ENCODE results near the gene MEFV. TPM values are rescaled to one million over a fixed set of nuclear protein-coding genes. Genes with fewer than 3 reads are reported as not detected.

The MEFV gene
- polyA plus RNA-seq, 1 experiment, result not detected

DNA sequence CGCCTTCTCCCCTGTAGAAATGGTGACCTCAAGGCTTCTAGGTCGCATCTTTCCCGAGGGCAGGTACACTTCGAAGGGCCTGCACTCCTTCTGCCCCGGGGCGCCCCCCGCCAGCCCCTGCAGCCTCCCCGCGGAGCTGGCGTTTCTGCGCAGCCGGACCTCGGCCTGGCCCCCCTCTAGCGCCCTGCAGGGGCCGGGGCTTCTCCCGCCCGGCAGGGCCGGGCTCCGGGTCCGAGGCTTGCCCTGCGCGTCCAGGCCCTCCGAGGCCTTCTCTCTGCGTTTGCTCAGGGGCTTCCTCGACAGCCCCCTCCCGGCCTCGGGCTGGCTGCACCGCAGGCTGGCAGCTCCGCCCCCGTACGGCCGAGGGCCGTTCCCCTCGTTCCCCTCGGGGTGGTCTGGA lies 2.1 kb downstream of the MEFV start:
- ChIA-PET CTCF (interaction anchor here (0.6 to 1.5 kb wide), 3 partner anchors 9 to 18 kb away, joined by 3 to 4 read pairs (median 3); no protein-coding TSS in a partner anchor), POLR2A (no interaction called here)
- no peaks in the 10 kb centered on the region for H3K36me3 ChIP-seq (ENCODE audit: control insufficient read depth, insufficient read depth, low read length)
- DNase-seq (ENCODE audit: low read depth), result no peak
- H3K27me3 ChIP-seq (ENCODE audit: control insufficient read depth, insufficient read depth, low read length), result peaks cover 6% of the 10 kb centered on the region; the same call in 1 of the 2 replicates
- TF ChIP-seq, protein P1, sequence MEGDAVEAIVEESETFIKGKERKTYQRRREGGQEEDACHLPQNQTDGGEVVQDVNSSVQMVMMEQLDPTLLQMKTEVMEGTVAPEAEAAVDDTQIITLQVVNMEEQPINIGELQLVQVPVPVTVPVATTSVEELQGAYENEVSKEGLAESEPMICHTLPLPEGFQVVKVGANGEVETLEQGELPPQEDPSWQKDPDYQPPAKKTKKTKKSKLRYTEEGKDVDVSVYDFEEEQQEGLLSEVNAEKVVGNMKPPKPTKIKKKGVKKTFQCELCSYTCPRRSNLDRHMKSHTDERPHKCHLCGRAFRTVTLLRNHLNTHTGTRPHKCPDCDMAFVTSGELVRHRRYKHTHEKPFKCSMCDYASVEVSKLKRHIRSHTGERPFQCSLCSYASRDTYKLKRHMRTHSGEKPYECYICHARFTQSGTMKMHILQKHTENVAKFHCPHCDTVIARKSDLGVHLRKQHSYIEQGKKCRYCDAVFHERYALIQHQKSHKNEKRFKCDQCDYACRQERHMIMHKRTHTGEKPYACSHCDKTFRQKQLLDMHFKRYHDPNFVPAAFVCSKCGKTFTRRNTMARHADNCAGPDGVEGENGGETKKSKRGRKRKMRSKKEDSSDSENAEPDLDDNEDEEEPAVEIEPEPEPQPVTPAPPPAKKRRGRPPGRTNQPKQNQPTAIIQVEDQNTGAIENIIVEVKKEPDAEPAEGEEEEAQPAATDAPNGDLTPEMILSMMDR (IDR thresholded peaks at IDR 0.05; ENCODE audit: insufficient read depth, low read depth, low read length), result no peak
- H3K4me3 ChIP-seq (ENCODE audit: low read depth, low read length), result no peak overlapping the region

DNA sequence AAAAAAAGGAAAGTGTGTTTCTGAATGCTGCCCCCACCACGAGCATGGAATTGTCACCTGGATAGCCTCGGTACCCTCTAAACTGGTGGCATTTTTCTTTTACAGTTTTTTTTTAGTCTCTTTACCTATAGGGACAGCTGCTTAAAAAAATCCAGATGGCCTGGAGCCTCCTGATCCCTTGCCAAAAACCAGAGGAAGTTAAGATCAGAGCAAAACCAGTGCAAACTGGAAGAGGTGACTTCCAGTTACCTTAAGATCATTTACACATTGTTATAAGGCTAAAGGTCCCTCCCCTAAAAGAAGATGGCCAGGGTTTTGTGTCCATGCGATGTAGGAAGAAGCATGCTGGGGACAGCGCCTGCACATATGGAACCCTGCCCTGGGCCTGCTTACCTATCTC lies 3.5 kb downstream of the MEFV start:
- CTCF ChIA-PET, result interaction anchor here (0.6 kb wide), 1 partner anchor 9 kb away, joined by 3 read pairs; no protein-coding TSS in a partner anchor
- POLR2A ChIA-PET, result no interaction called here
- TF ChIP-seq, protein P1 (IDR thresholded peaks at IDR 0.05; ENCODE audit: insufficient read depth, low read depth, low read length), result no peak
- no peak overlapping the region for H3K4me3 ChIP-seq (ENCODE audit: low read depth, low read length)
- peaks cover 6% of the 10 kb centered on the region; the same call in 1 of the 2 replicates for H3K27me3 ChIP-seq (ENCODE audit: control insufficient read depth, insufficient read depth, low read length)
- no peak for DNase-seq (ENCODE audit: low read depth)
- H3K36me3 ChIP-seq (ENCODE audit: control insufficient read depth, insufficient read depth, low read length), result no peaks in the 10 kb centered on the region

DNA sequence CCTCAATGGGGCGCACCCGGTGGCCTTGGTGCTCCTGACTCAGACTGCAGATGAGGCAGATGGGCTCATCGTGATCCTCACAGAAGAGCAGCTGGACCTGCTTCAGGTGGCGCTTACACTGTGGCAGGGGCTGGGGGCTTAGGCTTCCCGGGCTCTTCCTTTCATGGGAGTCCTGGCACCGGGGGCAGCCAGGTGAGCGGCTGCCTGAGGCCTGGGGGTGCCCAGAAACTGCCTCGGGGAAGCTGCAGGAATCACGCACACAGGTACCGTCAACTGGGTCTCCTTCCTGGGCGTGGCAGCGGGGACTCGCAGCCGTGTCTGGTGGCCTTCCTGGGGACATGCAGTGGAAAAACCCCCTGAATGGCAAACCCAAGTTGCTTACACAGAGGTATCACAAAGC lies 7.0 kb downstream of the MEFV start:
- CTCF ChIA-PET, result interaction anchor here (1.2 kb wide), 1 partner anchor 18 kb away, joined by 3 read pairs; no protein-coding TSS in a partner anchor
- Histone ChIP-seq H3K4me3 (ENCODE audit: low read depth, low read length) (no peak overlapping the region), H3K27me3 (ENCODE audit: control insufficient read depth, insufficient read depth, low read length) (peaks cover 6% of the 10 kb centered on the region), H3K36me3 (ENCODE audit: control insufficient read depth, insufficient read depth, low read length) (no peaks in the 10 kb centered on the region)
- TF ChIP-seq, protein P1 (IDR thresholded peaks at IDR 0.05; ENCODE audit: insufficient read depth, low read depth, low read length), result no peak
- no peak for DNase-seq (ENCODE audit: low read depth)
- POLR2A ChIA-PET, result no interaction called here

DNA sequence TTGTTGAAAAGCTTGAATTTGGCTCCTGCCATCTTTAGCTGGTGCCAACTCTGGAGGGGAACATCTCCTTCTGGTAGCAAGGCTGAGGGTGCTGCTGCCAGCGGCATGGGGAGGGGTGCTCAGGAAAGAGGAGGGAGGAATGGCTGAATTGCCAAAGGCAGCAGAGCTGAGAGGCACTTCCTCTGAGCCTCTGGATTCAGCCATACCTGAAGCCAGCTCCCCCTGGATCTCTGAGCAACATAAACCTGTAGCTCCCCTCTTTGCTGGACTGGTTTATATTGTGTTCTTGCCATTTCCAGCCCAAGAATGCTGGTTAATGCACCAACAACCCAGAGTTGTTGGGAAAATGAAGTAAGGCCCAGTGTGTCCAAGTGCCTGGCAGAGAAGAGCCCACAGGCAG lies 7.4 kb downstream of the MEFV start:
- Histone ChIP-seq H3K4me3 (ENCODE audit: low read depth, low read length) (no peak overlapping the region), H3K27me3 (ENCODE audit: control insufficient read depth, insufficient read depth, low read length) (peaks cover 6% of the 10 kb centered on the region), H3K36me3 (ENCODE audit: control insufficient read depth, insufficient read depth, low read length) (no peaks in the 10 kb centered on the region)
- POLR2A ChIA-PET, result no interaction called here
- TF ChIP-seq, protein P1 (IDR thresholded peaks at IDR 0.05; ENCODE audit: insufficient read depth, low read depth, low read length), result no peak
- DNase-seq (ENCODE audit: low read depth), result no peak
- CTCF ChIA-PET, result interaction anchor here (1.2 kb wide), 1 partner anchor 18 kb away, joined by 3 read pairs; no protein-coding TSS in a partner anchor

DNA sequence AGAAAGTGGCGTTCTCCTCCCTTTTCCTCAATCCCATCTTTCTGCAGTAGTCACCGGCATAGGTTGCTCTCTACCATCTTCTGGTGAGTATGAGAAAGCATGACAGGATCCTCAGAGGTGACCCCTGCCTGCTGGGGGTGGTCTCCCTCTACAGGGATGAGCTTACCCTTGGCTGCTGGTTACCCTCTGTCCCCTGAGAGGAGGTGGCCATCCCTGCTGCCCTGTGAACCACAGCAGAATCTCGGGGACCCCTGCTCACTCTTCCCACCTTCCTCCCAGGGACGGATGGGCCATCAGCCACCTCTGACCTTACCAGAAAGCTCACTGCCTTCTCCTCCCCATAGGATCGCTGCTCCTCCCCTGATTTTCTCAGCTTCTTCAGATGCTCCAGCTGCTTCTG lies 7.8 kb downstream of the MEFV start:
- no peak overlapping the region for H3K4me3 ChIP-seq (ENCODE audit: low read depth, low read length)
- TF ChIP-seq, protein P1 (IDR thresholded peaks at IDR 0.05; ENCODE audit: insufficient read depth, low read depth, low read length), result no peak
- ChIA-PET POLR2A (no interaction called here), CTCF (interaction anchor here (1.2 kb wide), 1 partner anchor 18 kb away, joined by 3 read pairs; no protein-coding TSS in a partner anchor)
- no peak for DNase-seq (ENCODE audit: low read depth)
- no peaks in the 10 kb centered on the region for H3K36me3 ChIP-seq (ENCODE audit: control insufficient read depth, insufficient read depth, low read length)
- H3K27me3 ChIP-seq (ENCODE audit: control insufficient read depth, insufficient read depth, low read length), result peaks cover 6% of the 10 kb centered on the region

All from BJ (cell line).